GM12891 (cell line): ENCODE results near the gene CRACR2B.

ENCODE experiments used
- DNase-seq: peaks from one replicate; pipeline ENCODE4 v3.0.0; 2011; ENCODE audit warnings: low spot score; ENCODE audit not compliant: insufficient read length
- FAIRE-seq: peaks from 2 replicates; lab custom pipeline; 2011; peaks lifted over from hg19 to GRCh38; lab: Jason Lieb, UNC
- PAX5 ChIP-seq: IDR thresholded peaks from 2 replicates; pipeline ENCODE4 v1.6.1; 2011; ENCODE audit warnings: low read length, moderate library complexity, mild to moderate bottlenecking; ENCODE audit not compliant: insufficient read depth, severe bottlenecking
- POLR2A ChIP-seq: IDR thresholded peaks from 2 replicates; pipeline ENCODE4 v1.6.1; 2011; ENCODE audit warnings: low read depth, low read length, control low read depth
- POLR2AphosphoS5 ChIP-seq: IDR thresholded peaks from 2 replicates; pipeline ENCODE4 v1.6.1; 2011; ENCODE audit warnings: low read depth, low read length, control low read depth
- POU2F2 ChIP-seq: IDR thresholded peaks from 2 replicates; pipeline ENCODE4 v1.6.1; 2011; ENCODE audit warnings: low read depth, mild to moderate bottlenecking, control low read depth, low read length, moderate library complexity
- SPI1 ChIP-seq: IDR thresholded peaks from 2 replicates; pipeline ENCODE4 v1.6.1; 2011; ENCODE audit warnings: low read depth, low read length, control low read depth
- TAF1 ChIP-seq: IDR thresholded peaks from 2 replicates; pipeline ENCODE4 v1.6.1; 2011; ENCODE audit warnings: low read depth, low read length, control low read depth

CRACR2B gene

DNA sequence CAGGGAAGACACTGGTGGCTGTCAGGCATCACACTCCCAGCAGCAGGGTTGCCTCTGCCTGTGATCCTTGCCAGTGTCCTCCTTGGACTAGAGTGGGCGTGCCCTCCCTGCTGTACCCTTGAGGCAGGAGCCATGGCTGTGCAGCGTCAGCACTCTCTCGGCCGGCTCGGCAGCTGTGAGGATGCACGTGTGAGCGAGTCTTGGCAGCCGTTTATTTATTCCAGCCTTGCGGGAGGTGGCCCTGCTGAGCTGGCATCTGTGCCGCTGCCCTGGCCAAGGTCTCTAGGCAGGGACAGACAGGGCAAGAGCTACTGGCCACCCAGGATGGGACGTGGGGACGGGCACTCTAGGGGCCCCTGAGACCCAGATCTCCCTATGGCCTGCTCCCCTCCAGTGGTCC, 48.8 kb downstream of the CRACR2B start:
- FAIRE-seq = no peak
- no peak for TF ChIP-seq POU2F2
- TF ChIP-seq PAX5 = no peak
- no peak for TF ChIP-seq TAF1
- TF ChIP-seq POLR2AphosphoS5 = no peak
- no peak for TF ChIP-seq POLR2A
- no peak for TF ChIP-seq SPI1
- no peak for DNase-seq

DNA sequence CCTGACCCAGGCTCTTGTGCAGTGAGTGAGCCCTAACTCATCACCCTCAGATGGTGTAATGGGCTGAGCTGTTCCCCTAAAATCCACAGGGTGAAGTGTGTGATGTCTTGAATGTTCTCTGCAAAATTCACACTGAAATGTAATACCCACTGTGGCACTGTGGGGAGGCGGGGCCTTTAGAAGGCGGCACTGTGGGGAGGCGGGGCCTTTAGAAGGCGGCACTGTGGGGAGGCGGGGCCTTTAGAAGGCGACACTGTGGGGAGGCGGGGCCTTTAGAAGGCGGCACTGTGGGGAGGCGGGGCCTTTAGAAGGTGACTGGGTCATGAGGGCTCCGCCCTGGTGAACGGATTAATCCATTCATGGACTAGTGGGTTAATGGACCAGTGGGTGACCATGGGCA, 49.8 kb downstream of the CRACR2B start:
- FAIRE-seq (no peak), DNase-seq (no peak)
- TF ChIP-seq POU2F2 (no peak), PAX5 (no peak), POLR2A (no peak), POLR2AphosphoS5 (no peak), SPI1 (no peak), TAF1 (no peak)

- TF ChIP-seq POLR2A (no peak), SPI1 (no peak), POLR2AphosphoS5 (no peak), TAF1 (no peak), PAX5 (no peak), POU2F2 (no peak)
- DNase-seq = no peak
- no peak for FAIRE-seq
These were observed 52.7 kb downstream of the CRACR2B start for GRCh38 chr11:880447-880846.
